ENCODE data around the gene MCU.

DNA sequence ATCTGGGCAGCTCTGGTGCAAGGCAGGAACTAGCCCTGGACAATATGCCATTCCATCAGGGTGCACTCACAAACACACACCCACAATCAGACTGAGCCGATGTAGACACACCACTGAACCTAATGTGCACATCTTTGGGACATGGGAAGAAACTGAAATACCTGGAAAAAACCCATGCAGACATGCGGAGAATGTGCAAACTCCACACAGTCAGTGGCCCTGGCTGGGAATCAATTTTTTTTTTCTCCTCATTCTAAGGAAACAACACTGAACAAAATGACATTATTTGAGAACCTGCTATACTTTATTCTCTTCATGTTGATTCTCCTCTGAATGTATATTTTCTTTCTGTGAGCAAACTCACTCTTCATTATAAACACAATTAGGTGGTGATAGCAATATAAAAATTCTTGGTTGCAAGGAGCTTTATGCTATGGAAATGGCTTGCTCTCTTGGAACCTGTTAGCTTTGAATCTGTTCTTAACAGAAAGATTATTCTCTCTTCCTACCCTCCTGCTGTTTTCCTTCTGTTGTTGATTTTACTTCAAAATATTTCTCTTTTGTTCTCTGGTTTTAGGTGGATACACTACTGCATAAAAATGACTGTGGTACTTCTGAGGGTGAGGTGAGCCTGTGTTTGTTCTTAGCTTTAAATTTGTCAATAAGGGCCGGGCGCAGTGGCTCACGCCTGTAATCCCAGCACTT, 33.1 kb upstream of the MCU start:
- no peak for TF ChIP-seq POLR2AphosphoS5 (IDR thresholded peaks at IDR 0.05; ENCODE audit: low read depth, low read length)
- no peak for TF ChIP-seq POLR2A (IDR thresholded peaks at IDR 0.05; ENCODE audit: low read depth, low read length)
- TF ChIP-seq TAF1 (IDR thresholded peaks at IDR 0.05; ENCODE audit: borderline replicate concordance, low read depth, low read length) = no peak

All from GM12892 (cell line).